Uterus (tissue), 4 donors: ENCODE measurements around the gene ARID1B. TPM values are rescaled to one million over a fixed set of nuclear protein-coding genes. Genes with fewer than 3 reads are reported as not detected.
A peak's percentile ranks its signal among the peaks of the same experiment; 100 is the strongest.

ENCODE experiments used
- DNase-seq, 2 donors: peaks; one replicate each; pipeline ENCODE4 v3.0.0-alpha.2; 2019 to 2020
- H3K27ac ChIP-seq, 2 donors: fragments of 200-600 bp; sonication (generic); 1 replicate in 1 of 2; 2 replicates in 1 of 2; pipeline ENCODE4 v1.5.1; 2016 to 2018
- H3K27me3 ChIP-seq, 2 donors: fragments of 200-600 bp; sonication (generic); one replicate each; pipeline ENCODE4 v1.5.1; 2018 to 2019; ENCODE audit warnings: control low read depth in 1 of 2
- H3K36me3 ChIP-seq, 2 donors: fragments of 200-600 bp; sonication (generic); one replicate each; pipeline ENCODE4 v1.5.1; 2019; ENCODE audit warnings: control low read depth in 1 of 2
- H3K4me1 ChIP-seq, 2 donors: fragments of 200-600 bp; sonication (generic); one replicate each; pipeline ENCODE4 v1.5.1; 2018 to 2019; ENCODE audit warnings: control low read depth in 1 of 2
- H3K4me3 ChIP-seq, 2 donors: fragments of 200-600 bp; sonication (generic); 1 replicate in 1 of 2; 2 replicates in 1 of 2; pipeline ENCODE4 v1.5.1; 2018 to 2019; ENCODE audit warnings: mild to moderate bottlenecking in 1 of 2
- H3K9me3 ChIP-seq, 2 donors: fragments of 200-600 bp; sonication (generic); one replicate each; pipeline ENCODE4 v1.5.1; 2019; ENCODE audit warnings: control low read depth in 1 of 2
- POLR2A ChIP-seq, 2 donors: fragments of 450-650 bp; IDR thresholded peaks; one replicate each; pipeline ENCODE4 v1.6.1; 2016; ENCODE audit warnings: antibody characterized with exemption in 2 of 2, mild to moderate bottlenecking in 1 of 2, moderate library complexity in 1 of 2
- intact Hi-C: fragments of 100-400 bp; cut with DNase I; formaldehyde crosslinking; loops from one replicate; pipeline ENCODE4 v1.15.1; 2023; ENCODE audit warnings: low total_unique reads
- total RNA-seq, 4 donors: library from RNA; depleted of rRNA in 3 of 4; stranded (reverse); fragments of >200 nt in 3 of 4; gene quantifications; one replicate each; pipeline versions ENCODE4 v1.1.0 to v1.2.4, GENCODE V29; 2014 to 2023
- TF ChIP-seq, protein P1 (sequence below), 4 experiments: fragments of 200-600 bp in 2 of 4; fragments of 450-650 bp in 2 of 4; sonication (generic) in 2 of 4; IDR thresholded peaks; one replicate each; pipeline ENCODE4 v1.5.1; 2016 to 2019; ENCODE audit warnings: antibody characterized with exemption in 4 of 4, mild to moderate bottlenecking in 2 of 4, moderate library complexity in 1 of 4
- donor health status: DM: yes; HTN: yes; CAD: no.

ARID1B gene
- total RNA-seq, 4 donors from 2014 or later, result 63.8 to 198 (median 125) TPM

DNA sequence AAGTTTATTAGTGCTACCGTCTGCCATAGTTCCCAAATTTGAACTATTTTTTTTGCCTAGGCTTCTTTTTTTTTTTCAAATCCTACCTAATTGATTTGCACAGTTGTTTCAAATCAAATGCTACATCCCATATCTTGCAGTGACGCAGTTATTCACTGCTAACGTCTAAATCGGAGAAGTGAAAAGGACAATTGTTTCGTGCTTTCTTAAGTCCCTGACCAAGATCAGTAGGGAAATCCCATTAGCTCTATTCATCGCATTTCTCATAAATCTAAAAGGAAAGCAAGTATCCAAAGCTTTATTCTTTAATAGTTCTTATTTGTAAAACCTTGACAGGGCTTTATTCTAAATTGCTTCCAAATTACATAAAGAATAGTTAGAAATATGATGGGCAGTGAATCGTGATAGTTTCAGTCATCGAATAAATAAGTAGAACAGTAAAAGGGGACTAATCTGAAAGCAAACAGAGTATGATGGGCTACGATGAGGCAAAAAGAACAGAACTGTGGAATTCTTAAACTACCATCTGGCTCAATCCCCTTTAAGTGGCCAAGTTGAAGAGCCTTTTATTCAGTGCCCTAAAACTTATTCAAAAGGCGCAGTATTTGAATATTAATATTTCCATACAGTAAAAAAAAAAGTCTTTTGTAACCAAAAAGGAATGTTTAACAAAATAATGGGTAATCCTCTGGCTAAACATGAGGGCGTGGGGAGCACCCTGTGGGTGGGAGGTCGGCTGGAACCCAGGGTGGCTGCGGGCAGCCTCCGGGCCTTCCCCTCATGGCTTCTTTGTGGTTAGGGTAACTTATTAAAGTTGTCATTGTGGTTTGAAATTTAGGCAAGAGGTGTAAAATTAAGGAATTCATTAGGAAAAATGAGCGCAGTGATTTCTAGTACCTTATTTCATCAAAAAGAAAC, 3.0 kb upstream of the ARID1B start:
- Histone ChIP-seq H3K4me1 (no peaks in the 10 kb centered on the region), H3K27ac (peak overlapping the region; percentile 98 to 100), H3K4me3 (peak overlapping the region; percentile 5), H3K36me3 (no peaks in the 10 kb centered on the region), H3K27me3 (no peaks in the 10 kb centered on the region), H3K9me3 (no peaks in the 10 kb centered on the region)
- DNase-seq, result no peak
- TF ChIP-seq, protein P1, sequence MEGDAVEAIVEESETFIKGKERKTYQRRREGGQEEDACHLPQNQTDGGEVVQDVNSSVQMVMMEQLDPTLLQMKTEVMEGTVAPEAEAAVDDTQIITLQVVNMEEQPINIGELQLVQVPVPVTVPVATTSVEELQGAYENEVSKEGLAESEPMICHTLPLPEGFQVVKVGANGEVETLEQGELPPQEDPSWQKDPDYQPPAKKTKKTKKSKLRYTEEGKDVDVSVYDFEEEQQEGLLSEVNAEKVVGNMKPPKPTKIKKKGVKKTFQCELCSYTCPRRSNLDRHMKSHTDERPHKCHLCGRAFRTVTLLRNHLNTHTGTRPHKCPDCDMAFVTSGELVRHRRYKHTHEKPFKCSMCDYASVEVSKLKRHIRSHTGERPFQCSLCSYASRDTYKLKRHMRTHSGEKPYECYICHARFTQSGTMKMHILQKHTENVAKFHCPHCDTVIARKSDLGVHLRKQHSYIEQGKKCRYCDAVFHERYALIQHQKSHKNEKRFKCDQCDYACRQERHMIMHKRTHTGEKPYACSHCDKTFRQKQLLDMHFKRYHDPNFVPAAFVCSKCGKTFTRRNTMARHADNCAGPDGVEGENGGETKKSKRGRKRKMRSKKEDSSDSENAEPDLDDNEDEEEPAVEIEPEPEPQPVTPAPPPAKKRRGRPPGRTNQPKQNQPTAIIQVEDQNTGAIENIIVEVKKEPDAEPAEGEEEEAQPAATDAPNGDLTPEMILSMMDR (IDR thresholded peaks at IDR 0.05), result no peak
- intact Hi-C loops, result no loop called here

DNA sequence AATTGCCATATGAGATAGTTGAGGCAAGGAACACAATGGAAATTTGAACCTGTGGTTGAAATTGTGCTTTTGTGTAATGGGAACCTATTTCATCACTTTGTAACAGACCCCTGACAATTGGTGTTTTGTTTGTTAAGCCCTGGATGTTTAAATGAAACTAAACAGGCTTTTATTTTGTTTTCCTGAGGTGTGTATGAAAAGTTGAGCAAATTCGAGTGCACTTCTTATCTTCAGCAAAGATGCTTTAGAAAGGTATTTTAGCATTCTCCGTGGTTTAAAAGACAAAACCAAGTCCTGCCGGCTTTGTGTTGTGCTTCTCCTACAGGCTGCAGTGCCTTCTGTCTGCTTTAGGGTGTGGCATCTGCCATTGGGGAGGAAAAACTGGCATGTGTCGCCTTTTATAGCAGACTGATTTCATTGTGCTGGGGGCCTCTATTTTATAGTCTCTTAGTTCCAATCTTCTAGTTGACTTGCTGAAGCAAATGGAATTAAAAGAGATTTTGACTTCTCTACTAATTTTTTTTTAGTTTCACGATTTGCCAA, 2.2 kb upstream of the ARID1B start:
- H3K9me3 ChIP-seq, result no peaks in the 10 kb centered on the region
- DNase-seq, result no peak
- H3K4me3 ChIP-seq, result no peak overlapping the region
- no peak for TF ChIP-seq POLR2A (IDR thresholded peaks at IDR 0.05)
- TF ChIP-seq, protein P1 (IDR thresholded peaks at IDR 0.05), result no peak
- no peaks in the 10 kb centered on the region for H3K27me3 ChIP-seq
- peak overlapping the region; percentile 98 to 100 for H3K27ac ChIP-seq
- intact Hi-C loops, result loop anchor here (5.0 kb wide), 1 partner anchor 88 kb away; no protein-coding TSS in a partner anchor
- no peaks in the 10 kb centered on the region for H3K36me3 ChIP-seq
- no peaks in the 10 kb centered on the region for H3K4me1 ChIP-seq

GRCh38 chr6:156775717-156776116, 1.5 kb upstream of the ARID1B start:
- no peaks in the 10 kb centered on the region for H3K27me3 ChIP-seq
- no peak overlapping the region for H3K4me3 ChIP-seq
- TF ChIP-seq, protein P1 (IDR thresholded peaks at IDR 0.05), result no peak
- no peak for TF ChIP-seq POLR2A (IDR thresholded peaks at IDR 0.05)
- no peaks in the 10 kb centered on the region for H3K36me3 ChIP-seq
- intact Hi-C loops, result loop anchor here (5.0 kb wide), 1 partner anchor 88 kb away; no protein-coding TSS in a partner anchor
- no peaks in the 10 kb centered on the region for H3K9me3 ChIP-seq
- no peaks in the 10 kb centered on the region for H3K4me1 ChIP-seq
- H3K27ac ChIP-seq, result peak overlapping the region; percentile 98 to 100
- DNase-seq, result no peak

DNA sequence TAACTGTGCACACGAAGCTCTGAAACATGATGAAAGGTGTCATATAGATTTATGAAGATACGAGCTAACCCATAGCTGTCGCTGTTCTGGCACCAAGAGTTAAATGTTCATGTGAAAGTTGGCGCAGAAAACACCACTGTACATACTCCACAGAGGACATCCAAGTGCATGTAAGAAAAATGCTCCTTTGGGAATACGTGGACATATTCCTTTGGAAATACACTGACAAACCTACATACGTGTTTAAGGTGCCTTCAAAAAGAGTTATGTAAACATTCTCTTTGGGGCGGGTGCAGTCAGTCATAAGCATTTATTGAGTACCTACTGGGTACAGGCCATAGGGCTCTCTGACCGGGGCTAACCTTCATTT, 723 bp upstream of the ARID1B start:
- TF ChIP-seq, protein P1 (IDR thresholded peaks at IDR 0.05), result no peak
- TF ChIP-seq POLR2A (IDR thresholded peaks at IDR 0.05), result no peak
- intact Hi-C loops, result loop anchor here (5.0 kb wide), 1 partner anchor 89 kb away; no protein-coding TSS in a partner anchor
- H3K4me3 ChIP-seq, result peak overlapping the region; percentile 51 to 60
- H3K27me3 ChIP-seq, result no peaks in the 10 kb centered on the region
- no peaks in the 10 kb centered on the region for H3K4me1 ChIP-seq
- peak overlapping the region; percentile 98 to 100 for H3K27ac ChIP-seq
- no peak for DNase-seq
- H3K36me3 ChIP-seq, result no peaks in the 10 kb centered on the region
- H3K9me3 ChIP-seq, result no peaks in the 10 kb centered on the region
